SU-DHL-6 (cell line): Measurements from ENCODE around the gene MGP.

ENCODE experiments used
- EZH2phosphoT487 ChIP-seq: fragments of 200-600 bp; sonication (generic), shearing (Covaris generic); conservative IDR thresholded peaks from 2 replicates; pipeline ENCODE4 v1.6.1; 2018; ENCODE audit warnings: mild to moderate bottlenecking, antibody characterized with exemption, low read length, moderate library complexity, mixed read lengths
- TF ChIP-seq, protein P1 (sequence below): fragments of 200-600 bp; sonication (generic); IDR thresholded peaks from one replicate; pipeline ENCODE4 v1.5.1; 2017; ENCODE audit warnings: antibody characterized with exemption, mild to moderate bottlenecking, low read length, moderate library complexity; ENCODE audit not compliant: insufficient read depth, poor library complexity, severe bottlenecking

DNA sequence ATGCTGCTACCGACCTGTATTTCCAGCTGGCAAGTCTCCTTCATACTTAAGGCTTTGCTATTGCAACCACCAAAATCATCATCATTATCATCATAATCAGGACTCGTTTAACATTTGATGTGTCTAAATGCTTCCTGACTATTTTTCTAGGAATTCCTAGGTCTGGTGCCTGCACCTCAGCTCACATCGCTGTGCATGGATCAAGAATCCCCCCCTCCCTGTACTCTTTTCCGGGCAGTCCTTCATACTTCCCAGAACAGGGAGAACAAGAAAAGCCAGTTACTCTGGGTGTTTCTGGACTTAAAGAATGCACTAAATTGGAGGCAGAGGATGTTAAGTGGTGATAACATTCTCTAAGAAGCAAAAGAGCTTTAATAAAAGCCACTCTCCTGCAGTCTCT, 43.3 kb upstream of the MGP start:
- TF ChIP-seq, protein P1, sequence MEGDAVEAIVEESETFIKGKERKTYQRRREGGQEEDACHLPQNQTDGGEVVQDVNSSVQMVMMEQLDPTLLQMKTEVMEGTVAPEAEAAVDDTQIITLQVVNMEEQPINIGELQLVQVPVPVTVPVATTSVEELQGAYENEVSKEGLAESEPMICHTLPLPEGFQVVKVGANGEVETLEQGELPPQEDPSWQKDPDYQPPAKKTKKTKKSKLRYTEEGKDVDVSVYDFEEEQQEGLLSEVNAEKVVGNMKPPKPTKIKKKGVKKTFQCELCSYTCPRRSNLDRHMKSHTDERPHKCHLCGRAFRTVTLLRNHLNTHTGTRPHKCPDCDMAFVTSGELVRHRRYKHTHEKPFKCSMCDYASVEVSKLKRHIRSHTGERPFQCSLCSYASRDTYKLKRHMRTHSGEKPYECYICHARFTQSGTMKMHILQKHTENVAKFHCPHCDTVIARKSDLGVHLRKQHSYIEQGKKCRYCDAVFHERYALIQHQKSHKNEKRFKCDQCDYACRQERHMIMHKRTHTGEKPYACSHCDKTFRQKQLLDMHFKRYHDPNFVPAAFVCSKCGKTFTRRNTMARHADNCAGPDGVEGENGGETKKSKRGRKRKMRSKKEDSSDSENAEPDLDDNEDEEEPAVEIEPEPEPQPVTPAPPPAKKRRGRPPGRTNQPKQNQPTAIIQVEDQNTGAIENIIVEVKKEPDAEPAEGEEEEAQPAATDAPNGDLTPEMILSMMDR, result no peak
- TF ChIP-seq EZH2phosphoT487, result no peak
